Loucy (cell line): ENCODE measurements around the gene MUC13.

Experiments
- H2AFZ ChIP-seq: fragments of 200-600 bp; sonication (generic); 2 replicates; pipeline ENCODE4 v1.6.0; 2016; ENCODE audit warnings: antibody characterized with exemption, mild to moderate bottlenecking, low read length, moderate library complexity
- H3F3A ChIP-seq: fragments of 200-600 bp; 2 replicates; pipeline ENCODE4 v1.6.0; 2016; ENCODE audit warnings: antibody characterized with exemption, low read depth, mild to moderate bottlenecking
- H3K27me3 ChIP-seq: fragments of 200-600 bp; sonication (generic); 2 replicates; pipeline ENCODE4 v1.6.1; 2014; ENCODE audit warnings: low read length, mild to moderate bottlenecking; ENCODE audit not compliant: insufficient read depth, poor library complexity, severe bottlenecking
- H3K36me3 ChIP-seq: fragments of 200-600 bp; sonication (generic); 2 replicates; pipeline ENCODE4 v1.6.1; 2016; ENCODE audit warnings: low read length; ENCODE audit not compliant: insufficient read depth
- H3K4me1 ChIP-seq: fragments of 200-600 bp; sonication (generic); 2 replicates; pipeline ENCODE4 v1.5.1; 2014; ENCODE audit warnings: low read length, mild to moderate bottlenecking; ENCODE audit not compliant: insufficient read depth, poor library complexity, severe bottlenecking
- H3K4me2 ChIP-seq: fragments of 200-600 bp; sonication (generic); 2 replicates; pipeline ENCODE4 v1.6.0; 2014; ENCODE audit warnings: antibody characterized with exemption, low read length, low read depth, mild to moderate bottlenecking; ENCODE audit not compliant: poor library complexity, severe bottlenecking
- H3K4me3 ChIP-seq: fragments of 200-600 bp; sonication (generic); 2 replicates; pipeline ENCODE4 v1.5.1; 2014; ENCODE audit warnings: low read length, mild to moderate bottlenecking, mixed read lengths; ENCODE audit not compliant: poor library complexity, severe bottlenecking
- H3K79me2 ChIP-seq: fragments of 200-600 bp; sonication (generic); 2 replicates; pipeline ENCODE4 v1.6.1; 2014; ENCODE audit warnings: low read length; ENCODE audit not compliant: insufficient read depth
- H3K9ac ChIP-seq: fragments of 200-600 bp; sonication (generic); 2 replicates; pipeline ENCODE4 v1.6.0; 2014; ENCODE audit warnings: mild to moderate bottlenecking, low read depth, low read length, moderate library complexity; ENCODE audit not compliant: poor library complexity, severe bottlenecking
- H3K9me2 ChIP-seq: fragments of 200-600 bp; sonication (generic); replicated peaks from 2 replicates; pipeline ENCODE4 v1.6.1; 2016; ENCODE audit warnings: low read depth, low read length, mixed read lengths
- H3K9me3 ChIP-seq: fragments of 200-600 bp; sonication (generic); 2 replicates; pipeline ENCODE4 v1.6.1; 2014; ENCODE audit warnings: mild to moderate bottlenecking, antibody characterized with exemption, low read length, low read depth; ENCODE audit not compliant: insufficient read depth
- H4K20me1 ChIP-seq: fragments of 200-600 bp; sonication (generic); 2 replicates; pipeline ENCODE4 v1.6.0; 2014; ENCODE audit warnings: antibody characterized with exemption, low read length, mild to moderate bottlenecking; ENCODE audit not compliant: insufficient read depth, poor library complexity, severe bottlenecking
- EZH2phosphoT487 ChIP-seq: fragments of 200-600 bp; IDR thresholded peaks from 2 replicates; pipeline ENCODE4 v1.6.1; 2018; ENCODE audit warnings: antibody characterized with exemption, mild to moderate bottlenecking, moderate library complexity, borderline replicate concordance
- TF ChIP-seq, protein P1 (sequence below): fragments of 200-600 bp; sonication (generic); conservative IDR thresholded peaks from 2 replicates; pipeline ENCODE4 v1.5.1; 2014; ENCODE audit warnings: mild to moderate bottlenecking, antibody characterized with exemption, low read length

The MUC13 gene

DNA sequence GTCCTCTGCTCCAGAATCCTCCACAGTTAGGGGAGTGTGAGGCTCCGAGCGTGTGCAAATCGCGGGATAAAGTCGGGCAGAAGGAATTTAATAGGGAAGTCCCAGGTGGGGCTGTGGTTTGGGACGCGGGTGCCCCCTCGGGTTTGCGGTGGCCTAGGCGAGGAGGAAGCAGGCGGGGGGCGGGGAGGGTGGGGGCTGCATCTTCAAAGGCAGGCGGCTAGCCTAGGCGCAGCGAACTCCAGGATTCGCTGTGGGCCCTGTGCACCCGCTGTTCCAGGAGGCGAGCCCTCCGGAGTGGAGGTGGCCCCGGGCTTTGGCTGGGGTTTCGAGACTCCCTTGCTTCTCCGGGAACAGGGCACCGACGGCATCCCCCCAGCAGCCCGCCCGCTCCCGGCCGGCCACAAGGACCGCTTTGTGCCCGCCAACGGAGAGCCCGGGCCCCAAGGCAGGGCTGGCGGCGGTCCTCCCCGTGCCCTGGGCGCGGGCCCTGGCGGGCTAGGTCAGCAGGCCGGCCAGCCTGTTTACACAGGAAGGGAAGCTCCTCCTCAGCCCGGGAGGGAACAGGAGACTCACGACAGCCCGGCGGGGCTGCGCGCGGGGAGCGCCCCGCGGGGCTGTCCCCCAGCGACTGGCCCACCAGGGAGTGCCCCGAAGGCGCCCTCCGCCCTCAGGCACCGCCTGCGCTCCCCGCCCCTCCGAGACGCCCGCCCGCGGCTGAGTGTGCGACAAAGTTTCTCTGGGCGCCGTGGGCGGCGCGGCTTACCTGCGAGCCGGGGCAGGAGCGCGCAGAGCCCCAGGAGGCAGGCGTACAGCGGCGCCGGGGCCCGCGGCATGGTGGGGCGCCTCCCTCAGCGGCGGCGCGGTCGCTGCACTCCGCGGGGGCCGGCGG, 48.1 kb downstream of the MUC13 start:
- no peaks in the 10 kb centered on the region for H3F3A ChIP-seq
- H3K36me3 ChIP-seq = no peaks in the 10 kb centered on the region
- H3K4me3 ChIP-seq = no peak overlapping the region
- H3K4me2 ChIP-seq = no peak overlapping the region
- H3K9me3 ChIP-seq = no peaks in the 10 kb centered on the region
- H2AFZ ChIP-seq = no peak overlapping the region
- H3K9ac ChIP-seq = no peak overlapping the region
- H3K4me1 ChIP-seq = no peaks in the 10 kb centered on the region
- H3K79me2 ChIP-seq = no peaks in the 10 kb centered on the region
- H4K20me1 ChIP-seq = no peaks in the 10 kb centered on the region
- TF ChIP-seq, protein P1, sequence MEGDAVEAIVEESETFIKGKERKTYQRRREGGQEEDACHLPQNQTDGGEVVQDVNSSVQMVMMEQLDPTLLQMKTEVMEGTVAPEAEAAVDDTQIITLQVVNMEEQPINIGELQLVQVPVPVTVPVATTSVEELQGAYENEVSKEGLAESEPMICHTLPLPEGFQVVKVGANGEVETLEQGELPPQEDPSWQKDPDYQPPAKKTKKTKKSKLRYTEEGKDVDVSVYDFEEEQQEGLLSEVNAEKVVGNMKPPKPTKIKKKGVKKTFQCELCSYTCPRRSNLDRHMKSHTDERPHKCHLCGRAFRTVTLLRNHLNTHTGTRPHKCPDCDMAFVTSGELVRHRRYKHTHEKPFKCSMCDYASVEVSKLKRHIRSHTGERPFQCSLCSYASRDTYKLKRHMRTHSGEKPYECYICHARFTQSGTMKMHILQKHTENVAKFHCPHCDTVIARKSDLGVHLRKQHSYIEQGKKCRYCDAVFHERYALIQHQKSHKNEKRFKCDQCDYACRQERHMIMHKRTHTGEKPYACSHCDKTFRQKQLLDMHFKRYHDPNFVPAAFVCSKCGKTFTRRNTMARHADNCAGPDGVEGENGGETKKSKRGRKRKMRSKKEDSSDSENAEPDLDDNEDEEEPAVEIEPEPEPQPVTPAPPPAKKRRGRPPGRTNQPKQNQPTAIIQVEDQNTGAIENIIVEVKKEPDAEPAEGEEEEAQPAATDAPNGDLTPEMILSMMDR = no peak
- no peak for TF ChIP-seq EZH2phosphoT487
- no peaks in the 10 kb centered on the region for H3K9me2 ChIP-seq
- no peaks in the 10 kb centered on the region for H3K27me3 ChIP-seq

DNA sequence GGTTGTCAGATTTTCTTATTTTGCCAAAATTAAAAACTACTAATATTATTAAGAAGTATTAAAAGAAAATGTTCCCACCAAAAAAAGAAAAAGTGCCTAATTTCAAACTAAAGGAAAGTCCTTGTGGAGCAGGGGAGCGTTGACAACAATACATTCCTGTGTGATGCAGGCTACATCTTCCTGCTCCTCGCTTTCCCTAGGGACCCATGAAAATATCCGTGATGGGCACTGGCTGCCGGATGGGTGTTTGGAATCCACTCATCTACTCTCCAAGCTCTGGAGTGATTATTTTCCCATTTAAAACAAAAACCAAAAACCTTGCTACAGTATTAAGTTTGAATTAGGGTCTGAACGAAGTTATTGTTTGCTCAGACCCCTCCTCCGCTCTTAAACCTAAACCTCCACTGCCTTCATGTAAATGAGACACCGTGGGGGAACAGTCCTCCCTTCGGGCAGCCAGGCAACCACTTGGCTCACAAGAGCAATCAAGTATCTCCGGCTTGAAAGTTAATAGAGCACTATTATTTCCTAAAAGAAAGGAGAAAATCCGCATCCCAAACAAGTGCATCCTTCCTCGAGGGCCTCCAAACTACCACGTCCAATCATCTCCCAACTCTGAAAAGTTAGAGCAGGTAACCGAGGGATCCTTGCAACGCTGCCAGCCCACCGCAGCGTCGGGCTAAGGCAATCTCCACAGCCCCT, 48.9 kb downstream of the MUC13 start:
- no peak overlapping the region for H3K9ac ChIP-seq
- H4K20me1 ChIP-seq = no peaks in the 10 kb centered on the region
- no peak overlapping the region for H2AFZ ChIP-seq
- no peaks in the 10 kb centered on the region for H3K9me2 ChIP-seq
- H3K4me2 ChIP-seq = no peak overlapping the region
- H3K9me3 ChIP-seq = no peaks in the 10 kb centered on the region
- no peaks in the 10 kb centered on the region for H3K36me3 ChIP-seq
- no peaks in the 10 kb centered on the region for H3F3A ChIP-seq
- TF ChIP-seq EZH2phosphoT487 = no peak
- no peaks in the 10 kb centered on the region for H3K79me2 ChIP-seq
- H3K27me3 ChIP-seq = no peaks in the 10 kb centered on the region
- no peaks in the 10 kb centered on the region for H3K4me1 ChIP-seq
- no peak overlapping the region for H3K4me3 ChIP-seq

DNA sequence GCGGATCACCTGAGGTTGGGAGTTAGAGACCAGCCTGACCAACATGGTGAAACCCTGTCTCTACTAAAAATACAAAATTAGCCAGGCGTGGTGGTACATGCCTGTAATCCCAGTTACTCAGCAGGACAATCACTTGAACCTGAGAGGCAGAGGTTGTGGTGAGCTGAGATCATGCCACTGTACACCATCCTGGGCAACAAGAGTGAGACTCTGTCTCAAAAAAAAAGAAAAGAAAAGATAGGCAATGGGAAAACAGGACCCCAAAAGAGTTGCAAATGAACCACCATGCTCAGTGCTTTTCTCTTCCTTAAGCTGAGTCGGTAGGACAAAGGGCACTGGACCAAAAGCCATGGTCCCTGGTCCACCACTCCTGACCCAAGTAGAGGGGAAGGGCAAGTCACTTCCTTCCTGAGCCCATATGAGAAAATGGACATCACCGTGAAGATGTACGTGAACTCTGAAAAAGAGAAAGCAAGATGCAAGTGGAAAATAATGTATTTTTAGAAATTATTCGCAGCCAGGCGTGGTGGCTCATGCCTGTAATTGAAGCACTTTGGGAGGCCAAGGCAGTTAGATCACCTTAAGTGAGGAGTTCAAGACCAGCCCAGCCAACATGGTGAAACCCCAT, 50.0 kb downstream of the MUC13 start:
- no peaks in the 10 kb centered on the region for H3K36me3 ChIP-seq
- H3K79me2 ChIP-seq = no peaks in the 10 kb centered on the region
- no peaks in the 10 kb centered on the region for H4K20me1 ChIP-seq
- no peak overlapping the region for H3K4me2 ChIP-seq
- H3K9me2 ChIP-seq = no peaks in the 10 kb centered on the region
- H2AFZ ChIP-seq = no peak overlapping the region
- no peak overlapping the region for H3K4me3 ChIP-seq
- H3F3A ChIP-seq = no peaks in the 10 kb centered on the region
- H3K9me3 ChIP-seq = no peaks in the 10 kb centered on the region
- no peak for TF ChIP-seq EZH2phosphoT487
- TF ChIP-seq, protein P1 = no peak
- H3K9ac ChIP-seq = no peak overlapping the region
- no peaks in the 10 kb centered on the region for H3K4me1 ChIP-seq
- H3K27me3 ChIP-seq = no peaks in the 10 kb centered on the region
